Stimulated activated naive CD8-positive, alpha-beta T cell treated with anti-CD3 and anti-CD28 coated beads, Interleukin-15, Interleukin-2, amounts not matched to agents 100 ng/mL and 50 ng/mL, for 24 hours (primary cell): ENCODE results near the gene DLG2.
"Not testable (repeated sequence)": the region's sequence is repeated elsewhere in the genome, so short reads cannot be mapped to it uniquely, and the experiment has no call there.

Experiments
- H3K27ac Mint-ChIP-seq: one replicate; pipeline ENCODE4 v1.8.0; 2021; ENCODE audit warnings: mild to moderate bottlenecking, mixed read lengths
- H3K27me3 Mint-ChIP-seq: one replicate; pipeline ENCODE4 v1.8.0; 2021; ENCODE audit warnings: mixed read lengths
- H3K36me3 Mint-ChIP-seq: one replicate; pipeline ENCODE4 v1.8.0; 2021; ENCODE audit warnings: low read depth, mixed read lengths
- H3K4me1 Mint-ChIP-seq: one replicate; pipeline ENCODE4 v1.8.0; 2021; ENCODE audit warnings: low read depth, mixed read lengths
- H3K4me3 Mint-ChIP-seq: one replicate; pipeline ENCODE4 v1.8.0; 2021; ENCODE audit warnings: mild to moderate bottlenecking, mixed read lengths
- H3K9me3 Mint-ChIP-seq: one replicate; pipeline ENCODE4 v1.8.0; 2021; ENCODE audit warnings: mixed read lengths

Gene DLG2

DNA sequence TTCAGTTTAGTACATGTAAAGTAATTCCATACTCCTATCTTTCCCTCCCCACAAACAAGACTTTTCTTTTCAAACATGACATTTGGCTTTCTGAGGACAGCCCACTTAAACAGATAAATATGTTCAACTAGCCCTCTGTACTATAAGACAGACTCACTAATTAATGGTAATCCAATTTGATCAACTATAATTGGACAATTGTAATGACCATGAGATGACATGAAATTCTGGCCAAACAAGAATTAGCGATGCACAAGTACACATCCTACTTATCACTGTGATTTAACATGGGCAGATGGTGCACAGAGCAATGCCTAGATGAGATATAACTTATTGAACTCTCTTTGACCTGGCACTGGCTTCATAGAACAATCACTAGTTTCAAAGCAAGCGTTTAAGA, 1307.3 kb downstream of the DLG2 start:
- Mint-ChIP-seq H3K4me1 (no peaks in the 10 kb centered on the region), H3K27ac (no peak overlapping the region), H3K4me3 (no peak overlapping the region), H3K36me3 (no peaks in the 10 kb centered on the region), H3K27me3 (no peaks in the 10 kb centered on the region), H3K9me3 (peaks cover 8% of the 10 kb centered on the region)

DNA sequence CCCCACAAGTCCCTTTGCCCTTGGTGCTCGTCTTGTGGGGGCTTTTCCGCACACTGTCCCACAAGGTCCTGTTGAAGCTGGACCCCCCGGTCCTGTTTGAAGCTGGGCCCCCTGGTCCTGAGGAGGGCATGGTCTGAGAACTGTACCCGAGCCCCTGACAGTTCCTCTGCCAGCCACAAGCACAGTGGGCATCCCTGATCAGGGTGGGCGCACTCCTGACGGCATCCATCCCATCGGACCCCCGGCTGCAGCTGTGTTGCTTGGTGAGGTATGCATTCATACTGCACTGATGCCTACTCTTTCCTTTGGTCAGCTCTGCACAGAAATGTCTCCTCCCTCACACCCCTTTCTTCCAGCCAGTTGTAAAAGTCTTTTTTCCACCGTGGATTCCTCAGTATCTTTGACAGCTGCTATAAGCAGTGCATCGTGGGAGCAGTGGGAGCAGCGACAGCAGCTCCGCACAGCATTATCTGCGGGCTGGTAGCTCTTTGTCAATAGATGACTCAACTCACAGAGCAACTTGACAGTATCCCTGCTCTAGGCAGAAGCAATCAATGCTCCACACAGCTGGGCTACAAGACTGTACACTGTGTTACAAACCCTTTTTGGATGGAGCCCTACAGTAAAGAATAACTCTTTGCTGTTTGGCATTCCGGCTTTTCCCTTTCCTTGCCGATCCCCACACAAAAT, 1310.1 kb downstream of the DLG2 start:
- Mint-ChIP-seq H3K27me3 (no peaks in the 10 kb centered on the region), H3K27ac (no peak overlapping the region), H3K4me1 (no peaks in the 10 kb centered on the region), H3K4me3 (no peak overlapping the region), H3K36me3 (no peaks in the 10 kb centered on the region), H3K9me3 (no peaks in the 10 kb centered on the region)

- Mint-ChIP-seq H3K4me3 (no peak overlapping the region), H3K4me1 (no peaks in the 10 kb centered on the region), H3K36me3 (no peaks in the 10 kb centered on the region), H3K9me3 (peaks cover 4% of the 10 kb centered on the region), H3K27ac (no peak overlapping the region), H3K27me3 (no peaks in the 10 kb centered on the region)
Observed at GRCh38 chr11:84313830-84314359, 1313.2 kb downstream of the DLG2 start.

- peaks cover 11% of the 10 kb centered on the region for H3K9me3 Mint-ChIP-seq
- H3K4me3 Mint-ChIP-seq: no peak overlapping the region
- no peaks in the 10 kb centered on the region for H3K4me1 Mint-ChIP-seq
- no peaks in the 10 kb centered on the region for H3K36me3 Mint-ChIP-seq
- no peak overlapping the region for H3K27ac Mint-ChIP-seq
- no peaks in the 10 kb centered on the region for H3K27me3 Mint-ChIP-seq
Observed at GRCh38 chr11:84310268-84310667, 1316.9 kb downstream of the DLG2 start.

- H3K27ac Mint-ChIP-seq, H3K36me3 Mint-ChIP-seq, H3K27me3 Mint-ChIP-seq, H3K4me1 Mint-ChIP-seq, H3K4me3 Mint-ChIP-seq: not testable (repeated sequence)
- peaks cover 14% of the 10 kb centered on the region for H3K9me3 Mint-ChIP-seq
Observed at GRCh38 chr11:84308491-84308890, 1318.7 kb downstream of the DLG2 start.

- peaks cover 8% of the 10 kb centered on the region for H3K9me3 Mint-ChIP-seq
- no peak overlapping the region for H3K27ac Mint-ChIP-seq
- H3K27me3 Mint-ChIP-seq: no peaks in the 10 kb centered on the region
- no peaks in the 10 kb centered on the region for H3K36me3 Mint-ChIP-seq
- H3K4me3 Mint-ChIP-seq: no peak overlapping the region
- no peaks in the 10 kb centered on the region for H3K4me1 Mint-ChIP-seq
Observed at GRCh38 chr11:84300092-84300491, 1327.1 kb downstream of the DLG2 start.

- Mint-ChIP-seq H3K9me3 (peaks cover 5% of the 10 kb centered on the region), H3K4me3 (no peak overlapping the region), H3K27me3 (no peaks in the 10 kb centered on the region), H3K27ac (no peak overlapping the region), H3K4me1 (no peaks in the 10 kb centered on the region), H3K36me3 (no peaks in the 10 kb centered on the region)
Observed at GRCh38 chr11:84297570-84297969, 1329.6 kb downstream of the DLG2 start.

GRCh38 chr11:84295815-84296214, 1331.3 kb downstream of the DLG2 start:
- no peak overlapping the region for H3K27ac Mint-ChIP-seq
- no peaks in the 10 kb centered on the region for H3K36me3 Mint-ChIP-seq
- H3K27me3 Mint-ChIP-seq: no peaks in the 10 kb centered on the region
- H3K9me3 Mint-ChIP-seq: peaks cover 5% of the 10 kb centered on the region
- no peaks in the 10 kb centered on the region for H3K4me1 Mint-ChIP-seq
- H3K4me3 Mint-ChIP-seq: no peak overlapping the region

GRCh38 chr11:84292955-84293354, 1334.2 kb downstream of the DLG2 start:
- H3K36me3 Mint-ChIP-seq: no peaks in the 10 kb centered on the region
- no peaks in the 10 kb centered on the region for H3K27me3 Mint-ChIP-seq
- no peaks in the 10 kb centered on the region for H3K4me1 Mint-ChIP-seq
- H3K27ac Mint-ChIP-seq: no peak overlapping the region
- H3K9me3 Mint-ChIP-seq: peaks cover 5% of the 10 kb centered on the region
- H3K4me3 Mint-ChIP-seq: no peak overlapping the region

GRCh38 chr11:84292006-84292405, 1335.1 kb downstream of the DLG2 start:
- H3K4me3 Mint-ChIP-seq: no peak overlapping the region
- H3K27ac Mint-ChIP-seq: no peak overlapping the region
- H3K36me3 Mint-ChIP-seq: no peaks in the 10 kb centered on the region
- H3K4me1 Mint-ChIP-seq: no peaks in the 10 kb centered on the region
- peaks cover 11% of the 10 kb centered on the region for H3K9me3 Mint-ChIP-seq
- H3K27me3 Mint-ChIP-seq: no peaks in the 10 kb centered on the region

DNA sequence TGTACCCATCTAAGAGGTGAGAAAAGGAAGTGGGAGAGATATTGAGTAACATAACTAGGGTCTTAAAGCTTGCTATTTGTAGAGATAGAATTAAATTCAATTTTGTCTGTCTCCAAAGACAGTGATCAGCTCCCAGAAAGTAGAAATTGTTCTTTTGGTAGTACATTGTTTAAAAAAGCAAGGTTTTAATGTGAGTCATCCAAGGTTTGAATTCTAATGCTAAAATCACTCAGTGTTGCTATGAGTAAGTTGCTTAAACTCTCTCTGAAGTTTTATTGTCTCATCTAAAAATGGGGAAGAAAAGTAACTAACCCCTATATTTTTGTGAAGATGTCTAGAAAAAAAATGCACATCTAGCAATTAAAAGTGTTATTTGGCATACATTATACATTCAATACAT, 1336.5 kb downstream of the DLG2 start:
- Mint-ChIP-seq H3K4me3 (no peak overlapping the region), H3K36me3 (no peaks in the 10 kb centered on the region), H3K9me3 (peaks cover 18% of the 10 kb centered on the region), H3K4me1 (no peaks in the 10 kb centered on the region), H3K27me3 (no peaks in the 10 kb centered on the region), H3K27ac (no peak overlapping the region)

GRCh38 chr11:84289381-84289906, 1337.7 kb downstream of the DLG2 start:
- Mint-ChIP-seq H3K27me3 (no peaks in the 10 kb centered on the region), H3K9me3 (peaks cover 19% of the 10 kb centered on the region), H3K4me1 (no peaks in the 10 kb centered on the region), H3K4me3 (no peak overlapping the region), H3K36me3 (no peaks in the 10 kb centered on the region), H3K27ac (no peak overlapping the region)

DNA sequence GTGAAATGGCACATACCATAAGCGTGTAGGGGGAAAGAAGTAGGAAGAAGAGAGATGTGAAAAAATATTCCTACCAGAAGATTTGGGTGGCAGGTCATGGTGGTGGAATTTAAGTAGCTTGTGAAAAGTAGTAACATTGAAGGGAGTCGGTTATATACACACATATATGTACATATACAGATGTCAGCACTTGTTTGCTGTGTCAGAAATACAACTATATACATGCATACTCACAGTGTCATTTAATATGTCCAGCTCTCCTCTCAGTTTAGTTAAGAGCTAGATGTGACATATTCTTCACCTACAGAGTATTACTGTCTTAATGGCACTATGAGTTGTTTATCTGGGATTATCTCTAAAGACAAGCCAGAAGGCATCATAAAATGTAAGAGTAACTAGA, 1353.6 kb downstream of the DLG2 start:
- Mint-ChIP-seq H3K27ac (no peak overlapping the region), H3K4me1 (no peaks in the 10 kb centered on the region), H3K27me3 (no peaks in the 10 kb centered on the region), H3K9me3 (peaks cover 21% of the 10 kb centered on the region), H3K36me3 (no peaks in the 10 kb centered on the region), H3K4me3 (no peak overlapping the region)

- no peak overlapping the region for H3K27ac Mint-ChIP-seq
- H3K36me3 Mint-ChIP-seq: no peaks in the 10 kb centered on the region
- H3K9me3 Mint-ChIP-seq: peaks cover 18% of the 10 kb centered on the region
- H3K4me1 Mint-ChIP-seq: no peaks in the 10 kb centered on the region
- no peaks in the 10 kb centered on the region for H3K27me3 Mint-ChIP-seq
- H3K4me3 Mint-ChIP-seq: no peak overlapping the region
Observed at GRCh38 chr11:84270466-84270865, 1356.7 kb downstream of the DLG2 start.

DNA sequence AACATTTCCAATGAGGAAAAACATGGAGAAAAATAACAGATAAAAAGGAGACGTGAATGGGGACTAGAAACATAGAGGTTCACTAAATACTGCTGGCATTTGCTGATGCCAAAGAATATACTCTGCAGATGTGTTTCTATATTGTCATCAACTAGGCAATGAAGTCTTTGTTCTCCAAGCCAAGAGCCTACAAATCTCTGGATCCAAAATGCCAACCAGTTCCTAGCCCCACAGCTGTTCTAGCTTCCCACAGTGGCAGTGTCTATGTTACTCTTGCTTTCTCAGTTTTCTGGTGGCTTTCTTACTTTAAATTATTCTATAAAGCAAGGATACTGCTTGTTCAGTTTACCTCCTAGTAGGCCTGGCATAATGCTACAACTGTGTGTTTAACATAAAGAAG, 1363.1 kb downstream of the DLG2 start:
- Mint-ChIP-seq H3K4me1 (no peaks in the 10 kb centered on the region), H3K36me3 (no peaks in the 10 kb centered on the region), H3K9me3 (peaks cover 4% of the 10 kb centered on the region), H3K4me3 (no peak overlapping the region), H3K27me3 (no peaks in the 10 kb centered on the region), H3K27ac (no peak overlapping the region)

- H3K4me3 Mint-ChIP-seq: no peak overlapping the region
- no peaks in the 10 kb centered on the region for H3K27me3 Mint-ChIP-seq
- no peak overlapping the region for H3K27ac Mint-ChIP-seq
- H3K9me3 Mint-ChIP-seq: no peaks in the 10 kb centered on the region
- no peaks in the 10 kb centered on the region for H3K36me3 Mint-ChIP-seq
- no peaks in the 10 kb centered on the region for H3K4me1 Mint-ChIP-seq
Observed at GRCh38 chr11:84261707-84262106, 1365.4 kb downstream of the DLG2 start.
